Measurements from ENCODE around the gene GRIN2C.

The GRIN2C gene

GRCh38 chr17:74875155-74875976 lies 15.7 kb upstream of the GRIN2C start:
- Histone ChIP-seq H4K20me1 (ENCODE audit: insufficient read depth, low read length) (no peaks in the 10 kb centered on the region), H3K36me3 (ENCODE audit: insufficient read depth, low read length) (no peaks in the 10 kb centered on the region), H3K4me1 (ENCODE audit: insufficient read depth, low read length, severe bottlenecking) (peaks cover 15% of the 10 kb centered on the region), H3F3A (ENCODE audit: insufficient read depth, low read length) (no peaks in the 10 kb centered on the region), H3K79me2 (ENCODE audit: insufficient read depth, low read length) (no peaks in the 10 kb centered on the region), H3K4me3 (ENCODE audit: low read depth, low read length, poor library complexity, severe bottlenecking) (no peak overlapping the region), H3K27me3 (ENCODE audit: insufficient read depth, low read length) (no peaks in the 10 kb centered on the region), H3K27ac (ENCODE audit: low read depth, low read length, poor library complexity, severe bottlenecking) (no peak overlapping the region), H3K4me2 (ENCODE audit: low read length) (no peak overlapping the region), H2AFZ (ENCODE audit: low read length) (no peak overlapping the region), H3K9me2 (ENCODE audit: low read depth, low read length) (no peaks in the 10 kb centered on the region), H3K9ac (ENCODE audit: low read length) (no peak overlapping the region), H3K9me3 (ENCODE audit: low read length) (no peaks in the 10 kb centered on the region)
- no peak for TF ChIP-seq EZH2 (IDR thresholded peaks at IDR 0.05; ENCODE audit: borderline replicate concordance, low read length)
- TF ChIP-seq, protein P1, sequence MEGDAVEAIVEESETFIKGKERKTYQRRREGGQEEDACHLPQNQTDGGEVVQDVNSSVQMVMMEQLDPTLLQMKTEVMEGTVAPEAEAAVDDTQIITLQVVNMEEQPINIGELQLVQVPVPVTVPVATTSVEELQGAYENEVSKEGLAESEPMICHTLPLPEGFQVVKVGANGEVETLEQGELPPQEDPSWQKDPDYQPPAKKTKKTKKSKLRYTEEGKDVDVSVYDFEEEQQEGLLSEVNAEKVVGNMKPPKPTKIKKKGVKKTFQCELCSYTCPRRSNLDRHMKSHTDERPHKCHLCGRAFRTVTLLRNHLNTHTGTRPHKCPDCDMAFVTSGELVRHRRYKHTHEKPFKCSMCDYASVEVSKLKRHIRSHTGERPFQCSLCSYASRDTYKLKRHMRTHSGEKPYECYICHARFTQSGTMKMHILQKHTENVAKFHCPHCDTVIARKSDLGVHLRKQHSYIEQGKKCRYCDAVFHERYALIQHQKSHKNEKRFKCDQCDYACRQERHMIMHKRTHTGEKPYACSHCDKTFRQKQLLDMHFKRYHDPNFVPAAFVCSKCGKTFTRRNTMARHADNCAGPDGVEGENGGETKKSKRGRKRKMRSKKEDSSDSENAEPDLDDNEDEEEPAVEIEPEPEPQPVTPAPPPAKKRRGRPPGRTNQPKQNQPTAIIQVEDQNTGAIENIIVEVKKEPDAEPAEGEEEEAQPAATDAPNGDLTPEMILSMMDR (IDR thresholded peaks at IDR 0.05; ENCODE audit: low read length), result no peak

DNA sequence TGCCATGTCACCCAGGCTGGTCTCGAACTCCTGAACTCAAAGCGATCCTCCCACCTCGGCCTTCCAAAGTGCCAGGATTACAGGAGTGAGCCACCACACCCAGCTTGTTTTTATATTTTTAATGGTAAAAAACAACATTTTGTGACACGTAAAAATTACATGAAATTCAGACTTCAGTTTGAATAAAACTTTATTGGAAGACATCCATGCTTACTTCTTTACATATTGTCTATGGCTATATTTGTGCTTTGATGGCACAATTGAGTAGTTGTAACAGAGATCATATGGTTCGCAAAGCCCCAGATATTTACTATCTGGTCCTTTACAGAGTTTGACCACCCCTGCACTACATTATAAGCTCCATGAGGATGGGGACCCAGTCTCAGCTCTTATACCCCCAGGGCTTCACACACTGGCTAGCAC lies 14.9 kb upstream of the GRIN2C start:
- peaks cover 15% of the 10 kb centered on the region for H3K4me1 ChIP-seq (ENCODE audit: insufficient read depth, low read length, severe bottlenecking)
- H3K36me3 ChIP-seq (ENCODE audit: insufficient read depth, low read length), result no peaks in the 10 kb centered on the region
- H3K27me3 ChIP-seq (ENCODE audit: insufficient read depth, low read length), result no peaks in the 10 kb centered on the region
- no peak overlapping the region for H3K4me2 ChIP-seq (ENCODE audit: low read length)
- H3K4me3 ChIP-seq (ENCODE audit: low read depth, low read length, poor library complexity, severe bottlenecking), result no peak overlapping the region
- no peaks in the 10 kb centered on the region for H3K9me2 ChIP-seq (ENCODE audit: low read depth, low read length)
- H4K20me1 ChIP-seq (ENCODE audit: insufficient read depth, low read length), result no peaks in the 10 kb centered on the region
- H2AFZ ChIP-seq (ENCODE audit: low read length), result no peak overlapping the region
- TF ChIP-seq, protein P1 (IDR thresholded peaks at IDR 0.05; ENCODE audit: low read length), result no peak
- TF ChIP-seq EZH2 (IDR thresholded peaks at IDR 0.05; ENCODE audit: borderline replicate concordance, low read length), result no peak
- no peaks in the 10 kb centered on the region for H3K9me3 ChIP-seq (ENCODE audit: low read length)
- no peak overlapping the region for H3K9ac ChIP-seq (ENCODE audit: low read length)
- no peak overlapping the region for H3K27ac ChIP-seq (ENCODE audit: low read depth, low read length, poor library complexity, severe bottlenecking)
- no peaks in the 10 kb centered on the region for H3F3A ChIP-seq (ENCODE audit: insufficient read depth, low read length)
- H3K79me2 ChIP-seq (ENCODE audit: insufficient read depth, low read length), result no peaks in the 10 kb centered on the region

- Histone ChIP-seq H3K79me2 (ENCODE audit: insufficient read depth, low read length) (no peaks in the 10 kb centered on the region), H3K4me1 (ENCODE audit: insufficient read depth, low read length, severe bottlenecking) (peaks cover 15% of the 10 kb centered on the region), H3K27ac (ENCODE audit: low read depth, low read length, poor library complexity, severe bottlenecking) (no peak overlapping the region), H3K36me3 (ENCODE audit: insufficient read depth, low read length) (no peaks in the 10 kb centered on the region), H3K27me3 (ENCODE audit: insufficient read depth, low read length) (no peaks in the 10 kb centered on the region), H3F3A (ENCODE audit: insufficient read depth, low read length) (no peaks in the 10 kb centered on the region), H2AFZ (ENCODE audit: low read length) (no peak overlapping the region), H3K9me2 (ENCODE audit: low read depth, low read length) (no peaks in the 10 kb centered on the region), H3K4me2 (ENCODE audit: low read length) (peak overlapping the region; percentile 72), H3K9ac (ENCODE audit: low read length) (peak overlapping the region; percentile 78), H3K4me3 (ENCODE audit: low read depth, low read length, poor library complexity, severe bottlenecking) (peak overlapping the region; percentile 78), H4K20me1 (ENCODE audit: insufficient read depth, low read length) (no peaks in the 10 kb centered on the region), H3K9me3 (ENCODE audit: low read length) (no peaks in the 10 kb centered on the region)
- TF ChIP-seq, protein P1 (IDR thresholded peaks at IDR 0.05; ENCODE audit: low read length), result no peak
- TF ChIP-seq EZH2 (IDR thresholded peaks at IDR 0.05; ENCODE audit: borderline replicate concordance, low read length), result no peak
Measured at GRCh38 chr17:74873874-74874614, 14.4 kb upstream of the GRIN2C start.

Measured in OCI-LY1 (cell line).